ENCODE results near the gene GAREM1. TPM values are rescaled to one million over a fixed set of nuclear protein-coding genes. Genes with fewer than 3 reads are reported as not detected.

The GAREM1 gene
- total RNA-seq, 2 donors from 2014 or later, result 12.0 to 15.4 TPM

- no peak for ATAC-seq (ENCODE audit: insufficient number of reproducible peaks, low FRiP score, low read depth)
- TF ChIP-seq CTCF (IDR thresholded peaks at IDR 0.05), result no peak
Observed at GRCh38 chr18:32455361-32455760, 15.3 kb downstream of the GAREM1 start.

GRCh38 chr18:32454593-32454992, 16.1 kb downstream of the GAREM1 start:
- Histone ChIP-seq H3K36me3 (no peaks in the 10 kb centered on the region), H3K9me3 (no peaks in the 10 kb centered on the region), H3K27me3 (replicated peaks; ENCODE audit: insufficient read depth) (no peaks in the 10 kb centered on the region), H3K4me1 (ENCODE audit: control insufficient read depth in 1 of 2, low read depth in 2 of 2) (peaks cover 0 to 14% of the 10 kb centered on the region in 2 donors), H3K27ac (no peak overlapping the region), H3K4me3 (no peak overlapping the region)
- no peak for TF ChIP-seq CTCF (IDR thresholded peaks at IDR 0.05)
- ATAC-seq (ENCODE audit: insufficient number of reproducible peaks, low FRiP score, low read depth) (no peak), DNase-seq (ENCODE audit: low spot score) (no peak)

More at GRCh38 chr18:32455361-32455760, 15.3 kb downstream of the GAREM1 start:
- no peak for DNase-seq (ENCODE audit: low spot score)
- H3K36me3 ChIP-seq, result no peaks in the 10 kb centered on the region
- H3K9me3 ChIP-seq, result no peaks in the 10 kb centered on the region
- no peak overlapping the region for H3K27ac ChIP-seq
- H3K4me1 ChIP-seq (ENCODE audit: control insufficient read depth in 1 of 2, low read depth in 2 of 2), result peaks cover 0 to 7% of the 10 kb centered on the region in 2 donors
- no peak overlapping the region for H3K4me3 ChIP-seq
- no peaks in the 10 kb centered on the region for H3K27me3 ChIP-seq (replicated peaks; ENCODE audit: insufficient read depth)

- no peaks in the 10 kb centered on the region for H3K36me3 ChIP-seq
- no peak for TF ChIP-seq CTCF (IDR thresholded peaks at IDR 0.05)
- no peak overlapping the region for H3K4me3 ChIP-seq
- no peak overlapping the region for H3K27ac ChIP-seq
- DNase-seq (ENCODE audit: low spot score) (no peak), ATAC-seq (ENCODE audit: insufficient number of reproducible peaks, low FRiP score, low read depth) (no peak)
- peaks cover 0 to 11% of the 10 kb centered on the region in 2 donors for H3K4me1 ChIP-seq (ENCODE audit: control insufficient read depth in 1 of 2, low read depth in 2 of 2)
- H3K9me3 ChIP-seq, result no peaks in the 10 kb centered on the region
- H3K27me3 ChIP-seq (replicated peaks; ENCODE audit: insufficient read depth), result no peaks in the 10 kb centered on the region
Observed at GRCh38 chr18:32450874-32451273, 19.8 kb downstream of the GAREM1 start.

- Histone ChIP-seq H3K9me3 (no peaks in the 10 kb centered on the region), H3K4me3 (no peak overlapping the region), H3K4me1 (ENCODE audit: control insufficient read depth in 1 of 2, low read depth in 2 of 2) (peaks cover 0 to 11% of the 10 kb centered on the region in 2 donors), H3K27ac (no peak overlapping the region), H3K27me3 (replicated peaks; ENCODE audit: insufficient read depth) (no peaks in the 10 kb centered on the region), H3K36me3 (no peaks in the 10 kb centered on the region)
- no peak for ATAC-seq (ENCODE audit: insufficient number of reproducible peaks, low FRiP score, low read depth)
- DNase-seq (ENCODE audit: low spot score), result no peak
- TF ChIP-seq CTCF (IDR thresholded peaks at IDR 0.05), result no peak
Observed at GRCh38 chr18:32450026-32450691, 20.5 kb downstream of the GAREM1 start.

GRCh38 chr18:32446780-32447179, 23.9 kb downstream of the GAREM1 start:
- Histone ChIP-seq H3K4me1 (ENCODE audit: control insufficient read depth in 1 of 2, low read depth in 2 of 2) (peaks cover 4 to 22% of the 10 kb centered on the region in 2 donors), H3K36me3 (no peaks in the 10 kb centered on the region), H3K9me3 (no peaks in the 10 kb centered on the region), H3K27me3 (replicated peaks; ENCODE audit: insufficient read depth) (no peaks in the 10 kb centered on the region), H3K27ac (no peak overlapping the region), H3K4me3 (no peak overlapping the region)
- no peak for DNase-seq (ENCODE audit: low spot score)
- ATAC-seq (ENCODE audit: insufficient number of reproducible peaks, low FRiP score, low read depth), result no peak
- no peak for TF ChIP-seq CTCF (IDR thresholded peaks at IDR 0.05)
